GM12864 (cell line): Measurements from ENCODE around the gene SLC17A5.

Experiments used
- DNase-seq: peaks from one replicate; pipeline ENCODE4 v3.0.0-alpha.2; 2011; ENCODE audit warnings: low read depth
- H3K4me3 ChIP-seq: 2 replicates; pipeline ENCODE4 v1.5.1; 2011; ENCODE audit warnings: mild to moderate bottlenecking, low read depth, low read length, control low read depth
- TF ChIP-seq, protein P1 (sequence below): IDR thresholded peaks from 2 replicates; pipeline ENCODE4 v1.5.1; 2011; ENCODE audit warnings: low read depth, mild to moderate bottlenecking, moderate library complexity, low read length, control low read depth, inconsistent platforms; ENCODE audit errors: missing control alignments

The SLC17A5 gene

GRCh38 chr6:73675466-73676098 lies 21.8 kb upstream of the SLC17A5 start:
- H3K4me3 ChIP-seq, result no peak overlapping the region
- TF ChIP-seq, protein P1, sequence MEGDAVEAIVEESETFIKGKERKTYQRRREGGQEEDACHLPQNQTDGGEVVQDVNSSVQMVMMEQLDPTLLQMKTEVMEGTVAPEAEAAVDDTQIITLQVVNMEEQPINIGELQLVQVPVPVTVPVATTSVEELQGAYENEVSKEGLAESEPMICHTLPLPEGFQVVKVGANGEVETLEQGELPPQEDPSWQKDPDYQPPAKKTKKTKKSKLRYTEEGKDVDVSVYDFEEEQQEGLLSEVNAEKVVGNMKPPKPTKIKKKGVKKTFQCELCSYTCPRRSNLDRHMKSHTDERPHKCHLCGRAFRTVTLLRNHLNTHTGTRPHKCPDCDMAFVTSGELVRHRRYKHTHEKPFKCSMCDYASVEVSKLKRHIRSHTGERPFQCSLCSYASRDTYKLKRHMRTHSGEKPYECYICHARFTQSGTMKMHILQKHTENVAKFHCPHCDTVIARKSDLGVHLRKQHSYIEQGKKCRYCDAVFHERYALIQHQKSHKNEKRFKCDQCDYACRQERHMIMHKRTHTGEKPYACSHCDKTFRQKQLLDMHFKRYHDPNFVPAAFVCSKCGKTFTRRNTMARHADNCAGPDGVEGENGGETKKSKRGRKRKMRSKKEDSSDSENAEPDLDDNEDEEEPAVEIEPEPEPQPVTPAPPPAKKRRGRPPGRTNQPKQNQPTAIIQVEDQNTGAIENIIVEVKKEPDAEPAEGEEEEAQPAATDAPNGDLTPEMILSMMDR, result peak; percentile 90
- peak; percentile 29 for DNase-seq

DNA sequence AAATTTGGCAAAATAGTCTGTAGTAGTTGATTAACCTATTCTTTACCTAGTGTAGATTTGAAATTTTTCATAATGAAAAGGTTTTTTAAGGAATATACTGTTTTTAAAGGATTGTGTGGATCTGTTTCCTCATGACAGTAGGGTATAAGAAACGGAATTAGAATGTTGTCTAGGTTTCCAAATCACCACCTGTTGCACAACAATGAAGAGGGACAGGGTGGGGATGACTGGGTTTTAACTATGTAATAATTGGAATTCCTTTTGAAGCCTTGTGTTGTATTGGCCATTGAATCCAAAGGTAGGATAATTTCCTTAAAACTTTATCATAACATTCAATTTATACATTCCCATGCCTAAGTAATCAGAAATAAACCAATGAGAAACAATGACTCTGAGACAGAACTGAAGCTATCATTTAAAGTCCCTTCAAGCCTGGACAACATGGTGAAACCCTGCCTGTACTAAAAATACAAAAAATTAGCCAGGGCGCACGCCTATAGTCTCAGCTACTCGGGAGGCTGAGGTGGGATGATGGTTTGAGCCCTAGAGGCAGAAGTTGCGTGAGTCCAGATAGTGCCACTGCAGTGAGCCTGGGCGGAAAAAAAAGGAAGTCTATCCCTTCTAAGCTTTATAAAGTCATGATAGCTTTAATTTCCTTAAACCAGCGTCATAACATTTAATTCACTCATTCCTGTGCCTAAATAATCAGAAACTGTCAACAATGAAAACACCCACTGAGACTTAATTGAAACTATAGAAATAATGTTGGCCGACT lies 18.3 kb upstream of the SLC17A5 start:
- no peak overlapping the region for H3K4me3 ChIP-seq
- TF ChIP-seq, protein P1, result no peak
- no peak for DNase-seq

- DNase-seq, result no peak
- H3K4me3 ChIP-seq, result no peak overlapping the region
- TF ChIP-seq, protein P1, result no peak
Observed at GRCh38 chr6:73669005-73669404, 15.2 kb upstream of the SLC17A5 start.

DNA sequence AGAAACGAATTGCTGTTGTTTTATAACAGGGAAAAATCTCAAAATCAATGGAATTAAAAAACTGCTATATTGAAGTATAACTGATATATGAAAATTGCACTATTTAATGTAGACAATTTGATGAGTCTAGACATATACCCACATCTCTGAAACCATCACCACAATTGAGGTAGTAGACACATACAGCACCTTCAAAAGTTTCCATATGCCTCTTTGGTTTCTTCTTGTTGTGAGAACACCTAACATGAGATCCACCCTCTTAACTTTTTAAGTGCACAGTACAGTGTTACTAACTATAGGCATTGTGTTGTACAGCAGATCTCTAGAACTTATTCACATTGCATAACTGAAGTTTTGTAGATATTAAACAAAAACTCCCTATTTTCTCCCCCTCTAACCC lies 14.0 kb upstream of the SLC17A5 start:
- TF ChIP-seq, protein P1, result no peak
- H3K4me3 ChIP-seq, result no peak overlapping the region
- DNase-seq, result no peak

GRCh38 chr6:73666393-73666792 lies 12.6 kb upstream of the SLC17A5 start:
- no peak overlapping the region for H3K4me3 ChIP-seq
- no peak for DNase-seq
- TF ChIP-seq, protein P1, result no peak

DNA sequence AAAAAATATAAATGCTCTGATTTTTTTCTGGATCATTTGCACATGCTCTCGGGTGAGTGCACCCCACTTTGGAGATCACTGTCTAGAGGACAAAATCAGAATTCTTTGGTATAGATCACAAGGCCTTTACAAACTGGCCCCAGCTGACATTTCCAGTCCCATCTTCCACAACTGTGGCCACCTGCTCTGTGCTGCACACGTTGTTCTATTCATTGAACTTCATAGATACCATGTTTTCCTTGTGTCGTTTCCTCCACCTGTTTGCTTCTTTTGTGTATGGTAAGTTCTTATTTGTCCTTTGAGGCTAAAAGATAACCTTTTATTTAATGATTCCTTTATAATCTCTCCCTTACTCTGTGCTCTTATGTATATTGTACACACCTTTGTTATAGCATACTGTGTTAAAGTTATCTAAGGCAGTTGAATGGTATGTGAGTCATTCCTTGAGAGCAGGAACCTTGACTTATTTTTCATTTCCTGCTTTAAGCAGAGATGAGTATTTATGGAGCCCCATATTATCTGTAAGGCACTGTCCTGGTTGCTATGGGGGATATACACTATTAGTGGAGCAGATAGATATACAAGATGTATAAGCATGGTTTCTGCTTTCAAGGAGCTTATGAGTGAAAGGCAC lies 12.0 kb upstream of the SLC17A5 start:
- DNase-seq, result no peak
- H3K4me3 ChIP-seq, result no peak overlapping the region
- TF ChIP-seq, protein P1, result no peak
